ENCODE data around the gene NHLRC4. TPM values are rescaled to one million over a fixed set of nuclear protein-coding genes. Genes with fewer than 3 reads are reported as not detected.

NHLRC4 gene
- total RNA-seq, 2 experiments from 2014 or later = 0.45 to 0.55 TPM

GRCh38 chr16:552171-552570 lies 14.6 kb upstream of the NHLRC4 start:
- H3K4me3 Mint-ChIP-seq = no peak overlapping the region
- H3K27me3 ChIP-seq (ENCODE audit: control insufficient read depth in 1 of 2, insufficient read depth in 2 of 2, low read length in 2 of 2) = no peaks in the 10 kb centered on the region
- no peaks in the 10 kb centered on the region for H3K36me3 Mint-ChIP-seq (ENCODE audit: low read depth)
- intact Hi-C loops (cut with DNase I, micrococcal nuclease) = no loop called here
- no peak for ATAC-seq (ENCODE audit: poor library complexity)
- no peak for DNase-seq
- CTCF ChIA-PET = no interaction called here
- H3K4me1 ChIP-seq (ENCODE audit: insufficient read depth, low read length) = peaks cover 9% of the 10 kb centered on the region
- no peak overlapping the region for H3K4me3 ChIP-seq (ENCODE audit: low read length)
- no peaks in the 10 kb centered on the region for H3K9me3 Mint-ChIP-seq
- H3K27ac Mint-ChIP-seq = no peak overlapping the region
- H3K9me3 ChIP-seq (ENCODE audit: control insufficient read depth in 1 of 2, insufficient read depth in 1 of 2, low read length in 2 of 2) = no peaks in the 10 kb centered on the region
- no peak overlapping the region for H3K27ac ChIP-seq (ENCODE audit: low read depth in 1 of 2, low read length in 2 of 2)
- POLR2A ChIA-PET = no interaction called here
- H3K4me1 Mint-ChIP-seq (ENCODE audit: low read depth) = no peaks in the 10 kb centered on the region
- no peak for TF ChIP-seq CTCF (IDR thresholded peaks at IDR 0.05)
- H3K27me3 Mint-ChIP-seq = no peaks in the 10 kb centered on the region
- peaks cover 20% of the 10 kb centered on the region for H3K36me3 ChIP-seq (ENCODE audit: insufficient read depth, low read length)

- TF ChIP-seq CTCF (IDR thresholded peaks at IDR 0.05) = no peak
- POLR2A ChIA-PET = no interaction called here
- H3K36me3 Mint-ChIP-seq (ENCODE audit: low read depth) = no peaks in the 10 kb centered on the region
- Histone ChIP-seq H3K4me3 (ENCODE audit: low read length) (no peak overlapping the region), H3K27ac (ENCODE audit: low read depth in 1 of 2, low read length in 2 of 2) (no peak overlapping the region), H3K9me3 (ENCODE audit: control insufficient read depth in 1 of 2, insufficient read depth in 1 of 2, low read length in 2 of 2) (peaks cover 0 to 3% of the 10 kb centered on the region in 2 experiments), H3K27me3 (ENCODE audit: control insufficient read depth in 1 of 2, insufficient read depth in 2 of 2, low read length in 2 of 2) (peaks cover 4 to 5% of the 10 kb centered on the region in 2 experiments), H3K4me1 (ENCODE audit: insufficient read depth, low read length) (no peaks in the 10 kb centered on the region), H3K36me3 (ENCODE audit: insufficient read depth, low read length) (peaks cover 19% of the 10 kb centered on the region)
- H3K9me3 Mint-ChIP-seq = no peaks in the 10 kb centered on the region
- no peak overlapping the region for H3K27ac Mint-ChIP-seq
- H3K4me3 Mint-ChIP-seq = no peak overlapping the region
- H3K27me3 Mint-ChIP-seq = peaks cover 6% of the 10 kb centered on the region
- no peak for DNase-seq
- intact Hi-C loops (cut with DNase I, micrococcal nuclease) = no loop called here
- no peaks in the 10 kb centered on the region for H3K4me1 Mint-ChIP-seq (ENCODE audit: low read depth)
- CTCF ChIA-PET = no interaction called here
- no peak for ATAC-seq (ENCODE audit: poor library complexity)
Measured at GRCh38 chr16:553601-554296, 13.1 kb upstream of the NHLRC4 start.

GRCh38 chr16:554297-554621 lies 12.5 kb upstream of the NHLRC4 start:
- Mint-ChIP-seq H3K4me3 (no peak overlapping the region), H3K27me3 (peaks cover 6% of the 10 kb centered on the region), H3K36me3 (ENCODE audit: low read depth) (no peaks in the 10 kb centered on the region), H3K9me3 (no peaks in the 10 kb centered on the region), H3K27ac (no peak overlapping the region), H3K4me1 (ENCODE audit: low read depth) (no peaks in the 10 kb centered on the region)
- peaks cover 6 to 10% of the 10 kb centered on the region in 2 experiments for H3K27me3 ChIP-seq (ENCODE audit: control insufficient read depth in 1 of 2, insufficient read depth in 2 of 2, low read length in 2 of 2)
- no peak overlapping the region for H3K27ac ChIP-seq (ENCODE audit: low read depth in 1 of 2, low read length in 2 of 2)
- no peak for TF ChIP-seq CTCF (IDR thresholded peaks at IDR 0.05)
- H3K4me1 ChIP-seq (ENCODE audit: insufficient read depth, low read length) = no peaks in the 10 kb centered on the region
- peaks cover 0 to 9% of the 10 kb centered on the region in 2 experiments for H3K9me3 ChIP-seq (ENCODE audit: control insufficient read depth in 1 of 2, insufficient read depth in 1 of 2, low read length in 2 of 2)
- POLR2A ChIA-PET = no interaction called here
- H3K36me3 ChIP-seq (ENCODE audit: insufficient read depth, low read length) = peaks cover 18% of the 10 kb centered on the region
- CTCF ChIA-PET = no interaction called here
- DNase-seq = no peak
- intact Hi-C loops (cut with DNase I, micrococcal nuclease) = no loop called here
- H3K4me3 ChIP-seq (ENCODE audit: low read length) = no peak overlapping the region
- no peak for ATAC-seq (ENCODE audit: poor library complexity)
